Left cardiac atrium (tissue), 4 donors: ENCODE results near the gene ANKH. TPM values are rescaled to one million over a fixed set of nuclear protein-coding genes. Genes with fewer than 3 reads are reported as not detected.

Source experiments
- ATAC-seq, 2 donors: fragments of 200-7000 bp; cut with Tn5 transposase; one replicate each; pipeline ENCODE4 v1.9.1; 2020; ENCODE audit warnings: mild to moderate bottlenecking in 2 of 2, moderate library complexity in 2 of 2
- DNase-seq: peaks from one replicate; pipeline ENCODE4 v3.0.0-alpha.2; 2020
- intact Hi-C, 2 donors: fragments of 100-400 bp; cut with DNase I; formaldehyde crosslinking; loops; one replicate each; pipeline versions ENCODE4 v1.14.1 to v1.15.1; 2022 to 2023
- total RNA-seq, 2 donors: library from RNA; stranded (reverse); fragmentation: NEBNext Ultra II Directional; extraction: Animal tissue kit (Norgen Biotek cat#: 25700); gene quantifications; one replicate each; pipeline ENCODE4 v1.2.1, GENCODE V29; 2021
- donor health status: DM: no; HTN: yes; CAD: no.
- donor health status: DM: no; HTN: yes; CAD: no; lungs with severe emphysema.
- donor health status: DM: yes; HTN: yes; CAD: no.
- donor health status: Dilated cardiomyopathy.

ANKH gene
- total RNA-seq, 2 donors from 2014 or later: 113 to 138 TPM

DNA sequence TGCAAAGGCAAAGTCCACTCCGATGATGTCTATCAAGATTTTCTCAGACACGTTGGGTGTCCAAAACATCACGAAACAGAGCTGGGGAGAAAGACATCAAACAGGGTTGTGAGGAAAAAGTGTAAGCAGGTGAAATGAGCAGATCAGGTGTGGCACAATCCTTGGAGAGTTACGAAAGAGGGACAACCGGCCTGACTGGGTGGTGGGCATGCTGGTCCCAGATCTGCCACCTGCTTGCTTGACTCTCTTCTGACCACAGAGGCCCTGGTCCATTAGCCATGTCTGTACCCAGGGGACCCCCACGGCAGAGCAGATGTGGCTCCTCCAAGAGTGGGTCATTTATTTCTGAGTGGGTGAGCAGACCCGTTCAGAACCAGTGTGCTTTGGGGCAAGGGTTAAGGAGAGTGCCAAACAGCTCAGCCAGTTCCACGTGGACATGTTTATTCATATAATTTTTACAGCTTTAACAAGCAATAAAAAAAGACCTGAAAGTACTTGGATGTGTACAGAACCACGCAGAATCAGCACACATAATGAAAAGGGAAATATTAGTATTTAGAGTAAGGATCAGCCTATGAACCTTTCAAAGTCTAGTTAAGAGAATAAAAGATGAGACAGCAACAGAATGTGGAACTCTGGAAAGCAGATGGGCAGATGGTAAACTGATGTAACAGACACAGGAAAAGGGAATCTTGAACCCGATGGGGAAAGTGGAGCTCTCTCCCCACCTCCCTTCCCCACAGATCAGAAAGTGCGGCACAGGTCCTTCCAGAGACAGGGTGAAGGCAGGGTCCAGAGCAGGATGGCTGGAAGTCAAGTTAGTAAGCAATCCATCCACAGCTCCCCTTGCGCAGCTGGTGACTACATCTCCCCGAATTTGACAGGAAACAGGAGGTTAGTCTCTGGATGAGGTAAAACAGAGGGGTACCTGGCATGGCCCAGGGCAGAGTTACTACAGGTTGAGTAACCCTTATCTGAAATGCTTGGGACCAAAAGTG is 154.5 kb downstream of the ANKH start:
- intact Hi-C loops: no loop called here
- DNase-seq (no peak), ATAC-seq (no peak)

GRCh38 chr5:14715481-14715880 is 156.1 kb downstream of the ANKH start:
- intact Hi-C loops: no loop called here
- DNase-seq (no peak), ATAC-seq (no peak)

GRCh38 chr5:14714706-14715105 is 156.9 kb downstream of the ANKH start:
- ATAC-seq: peak; percentile 31 to 43
- intact Hi-C loops: no loop called here
- no peak for DNase-seq

DNA sequence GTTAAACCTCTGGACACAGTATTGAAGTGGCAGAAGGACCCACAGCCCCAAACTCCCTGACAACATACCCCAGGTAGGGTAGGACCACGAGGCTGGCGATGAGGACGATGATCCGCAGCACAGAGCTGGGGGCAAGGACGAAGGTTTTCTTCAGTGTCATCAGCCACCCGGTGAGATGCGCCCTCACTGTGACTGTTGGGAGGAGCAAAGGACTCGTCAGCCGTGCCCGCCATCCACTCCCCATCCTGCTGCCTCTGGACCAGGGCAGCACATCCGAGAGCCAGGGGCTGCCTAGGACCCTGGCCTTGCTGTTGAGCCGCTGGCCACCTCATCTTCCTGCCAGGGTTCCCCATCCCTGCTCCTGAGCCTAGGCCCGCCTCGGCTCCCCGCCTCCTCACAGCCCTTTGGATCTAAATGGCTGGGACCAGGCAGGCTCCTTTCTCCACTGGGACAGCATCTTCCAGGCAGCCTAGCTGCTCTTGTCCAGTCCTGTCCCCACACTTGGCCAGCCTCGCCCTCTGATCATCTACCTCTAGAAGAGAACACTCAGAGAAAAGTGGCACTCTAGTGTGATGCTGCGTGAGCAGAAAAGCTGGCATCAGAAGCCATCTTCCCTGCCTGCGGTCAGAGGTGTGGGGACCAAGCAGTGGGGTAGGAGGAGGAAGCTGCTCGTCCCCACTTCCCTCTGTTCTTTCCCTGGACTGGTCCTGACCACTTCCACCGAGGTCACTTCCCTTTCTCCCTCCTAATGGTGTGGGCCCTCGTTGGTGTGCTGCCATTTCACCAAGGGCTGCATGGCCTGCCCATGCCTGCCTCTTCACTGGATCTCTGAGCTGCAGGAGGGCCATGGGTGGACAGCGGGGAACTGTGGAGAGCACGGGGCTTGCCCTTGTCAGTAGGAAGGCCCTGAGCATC is 157.8 kb downstream of the ANKH start:
- no peak for DNase-seq

DNA sequence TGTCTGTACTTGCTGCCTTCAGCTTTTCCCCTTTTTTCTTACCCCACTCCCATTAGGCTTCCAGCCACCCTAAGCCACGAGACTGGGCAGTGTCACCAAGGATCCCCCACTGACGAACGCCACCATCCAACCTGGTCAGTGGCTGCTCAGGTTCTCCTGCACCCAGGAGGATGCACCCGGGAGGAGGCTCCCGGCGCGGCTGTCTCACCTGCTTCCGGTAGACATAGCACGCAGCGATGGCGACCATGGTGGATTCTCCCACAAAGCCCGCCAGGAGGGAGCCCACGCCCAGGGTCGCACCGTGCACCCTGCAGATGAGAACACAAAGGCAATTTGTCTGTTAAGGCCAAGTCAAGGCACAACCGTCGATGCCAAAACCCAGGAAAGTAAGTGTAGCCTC is 158.9 kb downstream of the ANKH start:
- ATAC-seq: no peak
- no peak for DNase-seq
- intact Hi-C loops: no loop called here

More for the DNA sequence above, 157.8 kb downstream of the ANKH start:
- intact Hi-C loops: no loop called here
- ATAC-seq: peak in 1 of 2 donors; percentile 37

- ATAC-seq (no peak), DNase-seq (no peak)
- intact Hi-C loops: no loop called here
Measured at GRCh38 chr5:14712131-14712530, 159.4 kb downstream of the ANKH start.

DNA sequence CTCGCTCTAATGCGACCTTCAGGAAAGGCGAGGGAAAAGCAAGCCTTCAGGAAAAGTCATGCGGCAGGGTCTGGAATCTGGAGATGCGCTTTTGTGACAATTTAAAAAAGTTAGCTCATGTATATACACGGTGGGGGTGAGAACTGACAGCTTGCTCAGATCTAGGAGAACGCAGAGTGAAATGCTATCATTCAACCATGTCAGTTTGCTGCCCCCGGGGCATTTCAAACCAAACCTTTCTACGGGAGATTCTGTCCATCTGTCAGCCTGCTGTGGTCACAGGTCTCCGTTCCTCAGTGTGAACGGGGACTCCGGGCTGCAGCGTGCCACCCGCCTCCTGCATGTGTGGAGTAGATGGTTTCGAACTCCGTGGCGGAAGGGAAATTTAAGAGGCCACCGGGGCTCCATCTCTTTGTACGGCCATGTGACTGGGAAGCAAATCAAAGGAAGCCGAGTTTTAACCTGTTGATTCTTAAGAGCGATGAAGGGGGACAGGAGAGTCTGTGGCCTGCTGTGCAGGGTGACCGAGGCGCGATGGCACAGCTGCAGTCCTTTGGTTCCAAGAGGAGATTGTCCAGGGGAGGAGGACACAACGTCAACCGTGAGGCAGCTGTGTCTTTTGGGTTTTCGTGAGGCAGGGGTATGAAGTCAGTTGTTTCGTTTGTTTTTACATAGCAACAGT is 161.1 kb downstream of the ANKH start:
- DNase-seq: no peak
- ATAC-seq: no peak
- intact Hi-C loops: no loop called here

GRCh38 chr5:14708551-14708950 is 163.0 kb downstream of the ANKH start:
- intact Hi-C loops: no loop called here
- DNase-seq (no peak), ATAC-seq (no peak)

GRCh38 chr5:14707811-14708390 is 163.7 kb downstream of the ANKH start:
- DNase-seq: no peak
- no peak for ATAC-seq
- intact Hi-C loops: no loop called here

GRCh38 chr5:14706615-14707021 is 165.0 kb downstream of the ANKH start:
- DNase-seq: no peak
- intact Hi-C loops: no loop called here
- ATAC-seq: peak; percentile 10 to 48

DNA sequence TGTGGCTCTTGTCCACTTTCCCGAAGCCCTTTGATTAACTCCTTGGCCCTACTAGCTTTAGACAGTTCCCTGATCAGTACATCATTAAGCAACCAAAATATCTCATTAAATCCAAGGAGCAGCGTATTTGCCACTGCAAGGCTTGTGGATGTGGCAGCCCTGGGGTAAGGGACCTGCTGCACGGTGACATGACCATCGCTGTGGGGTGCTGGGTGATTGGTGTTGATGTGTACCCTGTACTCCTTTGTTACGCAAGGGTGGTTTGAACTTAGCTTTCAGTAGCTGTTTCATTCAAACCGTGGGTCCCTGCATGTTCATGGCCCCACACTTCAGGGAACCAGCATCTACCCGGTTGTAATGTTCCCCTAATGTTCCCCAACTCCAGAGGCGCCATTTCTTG is 166.0 kb downstream of the ANKH start:
- intact Hi-C loops: no loop called here
- ATAC-seq (no peak), DNase-seq (no peak)

GRCh38 chr5:14702238-14702839 is 169.2 kb downstream of the ANKH start:
- intact Hi-C loops: no loop called here
- ATAC-seq (no peak), DNase-seq (no peak)

DNA sequence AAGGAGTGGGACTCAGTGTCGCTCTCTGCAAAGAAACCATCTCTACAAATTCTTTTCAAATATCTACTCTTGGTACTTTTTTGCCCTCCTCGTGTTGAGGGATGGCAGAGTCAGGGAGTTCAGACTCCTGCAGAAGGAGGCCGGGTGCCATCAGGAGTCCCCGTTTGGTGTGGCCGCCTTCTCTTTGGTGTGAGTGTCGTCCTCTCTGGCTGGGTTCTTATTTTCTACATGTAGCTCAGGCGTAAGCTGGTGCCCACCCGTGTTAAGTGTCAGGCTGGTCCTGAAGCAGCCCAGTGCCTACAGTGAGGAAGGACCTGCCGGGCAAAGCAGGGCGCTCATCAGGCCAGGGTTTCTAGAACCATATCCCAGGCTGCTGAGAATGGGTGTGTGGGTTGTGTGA is 170.0 kb downstream of the ANKH start:
- intact Hi-C loops: no loop called here
- no peak for ATAC-seq
- no peak for DNase-seq

DNA sequence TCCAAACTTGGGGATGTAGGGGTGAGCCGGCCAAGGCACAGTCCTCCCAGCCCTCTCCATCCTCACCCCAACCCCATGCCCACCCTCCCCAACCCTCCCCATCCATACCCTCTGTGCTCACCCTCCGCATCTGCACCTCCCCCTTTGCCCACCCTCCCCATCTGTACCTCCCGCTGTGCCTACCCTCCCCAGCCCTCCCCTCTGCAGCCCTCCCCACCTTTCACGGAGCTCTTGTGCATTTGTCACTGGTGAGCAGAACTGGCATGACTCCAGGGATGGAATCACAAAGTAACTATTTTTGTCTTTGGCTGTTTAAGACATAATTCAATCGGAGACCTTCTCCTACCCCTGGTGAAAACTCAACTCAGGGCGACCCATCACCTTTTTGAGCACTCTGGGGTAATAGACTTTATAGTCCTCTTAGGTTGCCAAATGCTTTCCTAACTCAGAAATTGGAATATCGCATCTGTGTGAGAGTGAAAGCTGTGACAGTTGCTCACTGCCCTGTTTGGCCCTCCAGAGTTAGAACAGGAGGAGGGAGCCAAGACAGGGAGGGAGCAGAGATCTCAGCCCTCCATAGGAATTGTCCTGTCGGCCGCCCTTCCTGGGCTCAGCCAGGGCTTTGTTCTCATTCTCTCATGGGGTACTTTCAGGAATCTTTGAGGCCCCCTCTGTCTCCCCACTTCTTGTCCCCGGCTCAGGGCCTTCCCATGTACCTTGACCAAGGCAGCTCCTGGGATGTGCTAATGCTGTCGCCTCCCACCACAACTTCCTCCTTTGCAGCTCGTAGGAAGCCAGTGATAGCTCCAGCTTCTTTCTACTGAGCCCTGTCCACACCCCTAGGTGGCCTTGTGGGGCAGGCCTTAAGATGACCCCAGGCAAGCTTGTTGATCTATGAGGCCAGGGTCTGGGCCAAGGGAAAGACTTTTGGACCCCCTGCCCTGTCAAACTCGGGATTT is 170.8 kb downstream of the ANKH start:
- DNase-seq (no peak), ATAC-seq (peak; percentile 60 to 78)
- intact Hi-C loops: no loop called here

- DNase-seq (no peak), ATAC-seq (no peak)
- intact Hi-C loops: no loop called here
Measured at GRCh38 chr5:14699807-14700400, 171.7 kb downstream of the ANKH start.

GRCh38 chr5:14699159-14699558 is 172.4 kb downstream of the ANKH start:
- ATAC-seq (no peak), DNase-seq (no peak)
- intact Hi-C loops: no loop called here

DNA sequence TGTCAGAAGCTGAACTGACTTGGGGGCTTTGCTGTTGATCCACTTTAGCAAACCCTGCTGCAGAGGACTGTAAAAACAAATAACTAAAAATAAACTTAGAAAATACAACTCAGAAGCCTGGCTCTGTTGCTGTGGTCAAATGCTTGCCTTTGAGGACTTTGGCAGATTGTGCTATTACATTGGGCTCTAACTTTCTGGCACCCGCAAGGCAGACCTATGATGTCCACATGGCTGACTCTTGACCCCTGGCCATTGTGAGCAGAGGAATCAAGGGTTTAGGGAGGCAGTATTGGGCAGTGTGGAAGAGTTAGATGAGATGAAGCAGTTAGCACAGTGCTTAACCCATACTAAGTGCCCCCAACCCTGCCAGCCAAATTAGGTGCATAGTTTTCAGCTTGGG is 173.1 kb downstream of the ANKH start:
- DNase-seq: no peak
- ATAC-seq: peak; percentile 6 to 27
- intact Hi-C loops: no loop called here
